SU-DHL-6 (cell line): ENCODE measurements around the gene SLC38A8.

ENCODE experiments used
- H2AFZ ChIP-seq: fragments of 200-600 bp; sonication (generic); 2 replicates; pipeline ENCODE4 v1.6.1; 2014; ENCODE audit warnings: low read depth, mild to moderate bottlenecking, moderate library complexity, mixed read lengths, antibody characterized with exemption, low read length; ENCODE audit not compliant: severe bottlenecking
- H3F3A ChIP-seq: fragments of 200-600 bp; shearing (Covaris generic); 2 replicates; pipeline ENCODE4 v1.6.0; 2016; ENCODE audit warnings: antibody characterized with exemption, mild to moderate bottlenecking; ENCODE audit not compliant: insufficient read depth
- H3K27ac ChIP-seq: fragments of 200-600 bp; sonication (generic); 2 replicates; pipeline ENCODE4 v1.5.1; 2016; ENCODE audit warnings: low read depth, mild to moderate bottlenecking, low read length, moderate library complexity, mixed read lengths
- H3K27me3 ChIP-seq: fragments of 200-600 bp; sonication (generic), shearing (Covaris generic); 2 replicates; pipeline ENCODE4 v1.6.0; 2014; ENCODE audit warnings: mild to moderate bottlenecking, low read length
- H3K36me3 ChIP-seq: fragments of 200-600 bp; sonication (generic); 2 replicates; pipeline ENCODE4 v1.6.1; 2014; ENCODE audit warnings: mild to moderate bottlenecking, low read length, mixed read lengths
- H3K4me2 ChIP-seq: fragments of 300-600, 200-600 bp; shearing (Covaris generic), sonication (generic); 2 replicates; pipeline ENCODE4 v1.6.0; 2014; ENCODE audit warnings: low read length, low read depth, mild to moderate bottlenecking; ENCODE audit not compliant: poor library complexity, severe bottlenecking
- H3K4me3 ChIP-seq: fragments of 200-600 bp; sonication (generic); 2 replicates; pipeline ENCODE4 v1.5.1; 2014; ENCODE audit warnings: antibody characterized with exemption, low read length, mild to moderate bottlenecking, mixed read lengths; ENCODE audit not compliant: insufficient read depth, poor library complexity, severe bottlenecking
- H3K79me2 ChIP-seq: fragments of 200-600 bp; sonication (generic); 2 replicates; pipeline ENCODE4 v1.6.1; 2014; ENCODE audit warnings: mild to moderate bottlenecking, low read length, moderate library complexity; ENCODE audit not compliant: insufficient read depth
- H3K9ac ChIP-seq: fragments of 200-600 bp; sonication (generic); 2 replicates; pipeline ENCODE4 v1.7.0; 2014; ENCODE audit warnings: mild to moderate bottlenecking, low read length
- H3K9me2 ChIP-seq: fragments of 200-600 bp; sonication (generic); replicated peaks from 2 replicates; pipeline ENCODE4 v1.6.1; 2014; ENCODE audit warnings: low read length; ENCODE audit not compliant: insufficient read depth
- H3K9me3 ChIP-seq: fragments of 200-600 bp; sonication (generic); 2 replicates; pipeline ENCODE4 v1.6.1; 2014; ENCODE audit warnings: low read length, mixed read lengths; ENCODE audit not compliant: insufficient read depth
- H4K20me1 ChIP-seq: fragments of 200-600 bp; sonication (generic); 2 replicates; pipeline ENCODE4 v1.6.1; 2014; ENCODE audit warnings: low read depth, mild to moderate bottlenecking, antibody characterized with exemption, low read length, moderate library complexity, mixed read lengths
- CTCF ChIP-seq: fragments of 200-600 bp; sonication (generic); IDR thresholded peaks from one replicate; pipeline ENCODE4 v1.5.1; 2017; ENCODE audit warnings: antibody characterized with exemption, mild to moderate bottlenecking, low read length, moderate library complexity; ENCODE audit not compliant: insufficient read depth, poor library complexity, severe bottlenecking
- EZH2phosphoT487 ChIP-seq: fragments of 200-600 bp; sonication (generic), shearing (Covaris generic); conservative IDR thresholded peaks from 2 replicates; pipeline ENCODE4 v1.6.1; 2018; ENCODE audit warnings: mild to moderate bottlenecking, antibody characterized with exemption, low read length, moderate library complexity, mixed read lengths

The SLC38A8 gene

GRCh38 chr16:84058211-84058610 lies 15.6 kb upstream of the SLC38A8 start:
- Histone ChIP-seq H3K4me2 (no peak overlapping the region), H3K27ac (no peak overlapping the region), H3K9me2 (no peaks in the 10 kb centered on the region), H3K79me2 (no peaks in the 10 kb centered on the region), H2AFZ (no peak overlapping the region), H3K4me3 (no peak overlapping the region), H3K9me3 (no peaks in the 10 kb centered on the region), H3K36me3 (peaks cover 2% of the 10 kb centered on the region; the same call in 1 of the 2 replicates), H4K20me1 (no peaks in the 10 kb centered on the region), H3K9ac (no peak overlapping the region), H3K27me3 (no peaks in the 10 kb centered on the region), H3F3A (no peaks in the 10 kb centered on the region)
- TF ChIP-seq CTCF = no peak
- no peak for TF ChIP-seq EZH2phosphoT487

GRCh38 chr16:84056933-84057332 lies 14.3 kb upstream of the SLC38A8 start:
- no peak overlapping the region for H2AFZ ChIP-seq
- no peak for TF ChIP-seq EZH2phosphoT487
- no peak for TF ChIP-seq CTCF
- H3K27ac ChIP-seq = no peak overlapping the region
- no peaks in the 10 kb centered on the region for H3F3A ChIP-seq
- H3K4me3 ChIP-seq = no peak overlapping the region
- no peaks in the 10 kb centered on the region for H3K9me3 ChIP-seq
- no peak overlapping the region for H3K4me2 ChIP-seq
- no peak overlapping the region for H3K9ac ChIP-seq
- no peaks in the 10 kb centered on the region; the same call in 1 of the 2 replicates for H3K36me3 ChIP-seq
- no peaks in the 10 kb centered on the region for H3K9me2 ChIP-seq
- no peaks in the 10 kb centered on the region for H3K79me2 ChIP-seq
- H4K20me1 ChIP-seq = no peaks in the 10 kb centered on the region
- no peaks in the 10 kb centered on the region for H3K27me3 ChIP-seq

GRCh38 chr16:84055801-84056634 lies 13.4 kb upstream of the SLC38A8 start:
- Histone ChIP-seq H3K4me2 (no peak overlapping the region), H3K9me3 (no peaks in the 10 kb centered on the region), H3K27ac (no peak overlapping the region), H3K79me2 (no peaks in the 10 kb centered on the region), H3K9me2 (no peaks in the 10 kb centered on the region), H3K36me3 (no peaks in the 10 kb centered on the region; the same call in 1 of the 2 replicates), H2AFZ (no peak overlapping the region), H3K9ac (no peak overlapping the region), H4K20me1 (no peaks in the 10 kb centered on the region), H3F3A (no peaks in the 10 kb centered on the region), H3K27me3 (no peaks in the 10 kb centered on the region), H3K4me3 (no peak overlapping the region)
- no peak for TF ChIP-seq CTCF
- no peak for TF ChIP-seq EZH2phosphoT487
